ENCODE data around the gene COX8C.
A peak's percentile ranks its signal among the peaks of the same experiment; 100 is the strongest.
"Not testable (repeated sequence)": the region's sequence is repeated elsewhere in the genome, so short reads cannot be mapped to it uniquely, and the experiment has no call there.

Gene COX8C

GRCh38 chr14:93375673-93376156 lies 28.7 kb downstream of the COX8C start:
- DNase-seq = peak; percentile 10

GRCh38 chr14:93379831-93380230 lies 32.8 kb downstream of the COX8C start:
- DNase-seq = no peak

- DNase-seq = no peak
Observed at GRCh38 chr14:93381644-93382043, 34.7 kb downstream of the COX8C start.

GRCh38 chr14:93384256-93384655 lies 37.3 kb downstream of the COX8C start:
- DNase-seq = not testable (repeated sequence)

- no peak for DNase-seq
Observed at GRCh38 chr14:93395231-93395630, 48.2 kb downstream of the COX8C start.

- no peak for DNase-seq
Observed at GRCh38 chr14:93396456-93396855, 49.5 kb downstream of the COX8C start.
